Astrocyte (in vitro differentiated cells and primary cell): ENCODE results near the gene OCA2. TPM values are rescaled to one million over a fixed set of nuclear protein-coding genes. Genes with fewer than 3 reads are reported as not detected.

Experiments
- DNase-seq: peaks from one replicate; pipeline ENCODE4 v3.0.0-alpha.2; 2010; ENCODE audit warnings: low read depth
- FAIRE-seq: peaks from 2 replicates; lab custom pipeline; 2011; peaks lifted over from hg19 to GRCh38; lab: Jason Lieb, UNC
- H2AFZ ChIP-seq: 2 replicates; pipeline ENCODE4 v1.6.0; 2012; ENCODE audit warnings: low read depth, low read length, inconsistent platforms
- H3K27ac ChIP-seq: 2 replicates; pipeline ENCODE4 v1.5.1; 2011; ENCODE audit warnings: low read depth, low read length, inconsistent platforms
- H3K27me3 ChIP-seq: 2 replicates; pipeline ENCODE4 v1.6.0; 2011; ENCODE audit warnings: low read length, inconsistent platforms; ENCODE audit not compliant: insufficient read depth
- H3K36me3 ChIP-seq: 2 replicates; pipeline ENCODE4 v1.5.1; 2011; ENCODE audit warnings: low read length, inconsistent platforms; ENCODE audit not compliant: insufficient read depth
- H3K4me1 ChIP-seq: 2 replicates; pipeline ENCODE4 v1.5.1; 2011; ENCODE audit warnings: low read length, inconsistent platforms; ENCODE audit not compliant: insufficient read depth
- H3K4me2 ChIP-seq: 2 replicates; pipeline ENCODE4 v1.6.0; 2012; ENCODE audit warnings: low read length, inconsistent platforms
- H3K4me3 ChIP-seq: 2 replicates; pipeline ENCODE4 v1.5.1; 2011; ENCODE audit warnings: low read depth, mild to moderate bottlenecking, low read length, inconsistent platforms; ENCODE audit not compliant: insufficient read depth
- H3K79me2 ChIP-seq: 2 replicates; pipeline ENCODE4 v1.6.0; 2012; ENCODE audit warnings: mild to moderate bottlenecking, low read length, inconsistent platforms; ENCODE audit not compliant: insufficient read depth
- H3K9ac ChIP-seq: 2 replicates; pipeline ENCODE4 v1.6.0; 2012; ENCODE audit warnings: mild to moderate bottlenecking, low read length, inconsistent platforms
- H3K9me3 ChIP-seq: 2 replicates; pipeline ENCODE4 v1.5.1; 2012; ENCODE audit warnings: low read depth, mild to moderate bottlenecking, low read length, inconsistent platforms; ENCODE audit not compliant: insufficient read depth
- H4K20me1 ChIP-seq: 2 replicates; pipeline ENCODE4 v1.6.0; 2012; ENCODE audit warnings: low read length, inconsistent platforms; ENCODE audit not compliant: insufficient read depth
- H3K27ac Mint-ChIP-seq: one replicate; pipeline ENCODE4 v1.8.0; 2021; ENCODE audit warnings: mild to moderate bottlenecking, mixed read lengths; ENCODE audit not compliant: unreplicated experiment
- H3K27me3 Mint-ChIP-seq: one replicate; pipeline ENCODE4 v1.8.0; 2021; ENCODE audit warnings: low read depth, mixed read lengths; ENCODE audit not compliant: unreplicated experiment
- H3K36me3 Mint-ChIP-seq: one replicate; pipeline ENCODE4 v1.8.0; 2021; ENCODE audit warnings: low read depth, mixed read lengths; ENCODE audit not compliant: unreplicated experiment
- H3K4me1 Mint-ChIP-seq: one replicate; pipeline ENCODE4 v1.8.0; 2021; ENCODE audit warnings: low read depth, mixed read lengths; ENCODE audit not compliant: unreplicated experiment
- H3K4me3 Mint-ChIP-seq: one replicate; pipeline ENCODE4 v1.8.0; 2021; ENCODE audit warnings: mild to moderate bottlenecking, moderate library complexity, mixed read lengths; ENCODE audit not compliant: unreplicated experiment
- H3K9me3 Mint-ChIP-seq: one replicate; pipeline ENCODE4 v1.8.0; 2021; ENCODE audit warnings: mild to moderate bottlenecking, mixed read lengths; ENCODE audit not compliant: unreplicated experiment
- CTCF ChIP-seq: IDR thresholded peaks from 2 replicates; pipeline ENCODE4 v1.5.1; 2011; ENCODE audit warnings: low read depth, mild to moderate bottlenecking, inconsistent platforms, low read length, moderate library complexity; ENCODE audit not compliant: insufficient read depth
- EZH2 ChIP-seq: IDR thresholded peaks from 2 replicates; pipeline ENCODE4 v1.6.1; 2012; ENCODE audit warnings: mild to moderate bottlenecking, low read length, inconsistent platforms; ENCODE audit not compliant: insufficient read depth
- total RNA-seq: library from RNA; stranded (reverse); gene quantifications from 2 replicates; pipeline ENCODE4 v1.2.1, GENCODE V29; 2021

Gene OCA2
- total RNA-seq, 1 donor from 2014 or later = 2.9 TPM

DNA sequence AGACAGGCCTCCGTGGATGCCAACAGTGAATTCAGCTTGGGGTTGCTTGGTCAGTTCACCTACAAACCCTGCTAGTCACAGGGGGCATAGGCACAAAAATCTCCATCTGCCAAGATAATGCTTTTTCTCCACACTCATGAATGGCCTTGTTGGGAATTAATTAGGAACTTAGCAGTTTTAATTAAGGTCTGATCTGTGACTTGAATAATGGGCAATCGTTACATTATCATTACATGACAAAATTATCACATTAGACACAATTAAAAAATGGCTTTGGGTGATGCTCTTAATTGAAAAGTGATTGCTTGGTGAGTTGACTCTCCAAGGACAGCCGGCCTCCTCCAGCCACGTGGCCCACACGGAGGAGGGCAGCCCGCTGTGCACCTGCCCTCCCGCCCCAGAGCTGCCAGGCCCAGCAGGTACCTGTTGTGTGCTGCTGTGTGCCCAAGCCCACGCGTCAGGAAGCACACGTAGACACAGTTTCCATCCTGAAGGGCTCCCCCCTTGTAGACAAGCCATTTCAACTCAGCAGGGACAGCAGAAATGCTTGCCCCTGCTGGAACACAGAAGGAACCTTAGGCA lies 274.2 kb downstream of the OCA2 start:
- Mint-ChIP-seq H3K4me3 (no peak overlapping the region), H3K4me1 (peaks cover 18% of the 10 kb centered on the region)

DNA sequence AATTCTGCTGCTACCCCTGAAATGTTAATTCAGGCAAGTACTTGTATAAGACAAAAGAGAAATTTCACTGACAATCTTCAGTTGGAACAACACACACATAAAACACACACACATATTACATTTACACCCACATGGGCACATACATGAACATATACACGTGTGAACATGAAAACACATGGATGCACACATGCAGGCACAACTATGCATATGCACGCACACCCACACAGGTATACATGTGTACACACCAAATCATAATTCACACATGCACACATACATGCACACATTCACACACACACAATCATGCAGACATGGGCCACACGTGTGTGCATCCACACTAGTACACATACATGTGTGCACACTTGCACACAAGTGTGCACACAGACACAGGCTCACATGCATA lies 277.8 kb downstream of the OCA2 start:
- H3K4me3 ChIP-seq = no peak overlapping the region
- no peaks in the 10 kb centered on the region for H3K79me2 ChIP-seq
- no peaks in the 10 kb centered on the region for H3K36me3 ChIP-seq
- H3K4me2 ChIP-seq = no peak overlapping the region
- peak overlapping the region; percentile 18 for H3K4me3 Mint-ChIP-seq
- H3K4me1 Mint-ChIP-seq = peaks cover 13% of the 10 kb centered on the region
- H3K27me3 Mint-ChIP-seq = no peaks in the 10 kb centered on the region
- no peaks in the 10 kb centered on the region for H4K20me1 ChIP-seq
- H3K9me3 ChIP-seq = no peaks in the 10 kb centered on the region
- H3K27ac Mint-ChIP-seq = no peak overlapping the region
- TF ChIP-seq EZH2 (no peak), CTCF (no peak)
- no peak for DNase-seq
- H3K27me3 ChIP-seq = no peaks in the 10 kb centered on the region
- no peak overlapping the region for H2AFZ ChIP-seq
- FAIRE-seq = no peak
- H3K36me3 Mint-ChIP-seq = peaks cover 2% of the 10 kb centered on the region
- peaks cover 2% of the 10 kb centered on the region for H3K9me3 Mint-ChIP-seq
- no peak overlapping the region for H3K9ac ChIP-seq
- peaks cover 11% of the 10 kb centered on the region for H3K4me1 ChIP-seq
- H3K27ac ChIP-seq = no peak overlapping the region

More for the DNA sequence above, 274.2 kb downstream of the OCA2 start:
- Histone ChIP-seq H3K4me1 (peaks cover 24% of the 10 kb centered on the region), H3K27me3 (no peaks in the 10 kb centered on the region), H4K20me1 (no peaks in the 10 kb centered on the region), H3K4me2 (no peak overlapping the region), H3K36me3 (no peaks in the 10 kb centered on the region), H3K79me2 (no peaks in the 10 kb centered on the region), H3K4me3 (no peak overlapping the region), H2AFZ (no peak overlapping the region), H3K9ac (no peak overlapping the region), H3K9me3 (no peaks in the 10 kb centered on the region), H3K27ac (no peak overlapping the region)
- Mint-ChIP-seq H3K27ac (no peak overlapping the region), H3K27me3 (no peaks in the 10 kb centered on the region), H3K36me3 (no peaks in the 10 kb centered on the region), H3K9me3 (no peaks in the 10 kb centered on the region)
- TF ChIP-seq EZH2 = no peak
- TF ChIP-seq CTCF = no peak
- DNase-seq (no peak), FAIRE-seq (no peak)

DNA sequence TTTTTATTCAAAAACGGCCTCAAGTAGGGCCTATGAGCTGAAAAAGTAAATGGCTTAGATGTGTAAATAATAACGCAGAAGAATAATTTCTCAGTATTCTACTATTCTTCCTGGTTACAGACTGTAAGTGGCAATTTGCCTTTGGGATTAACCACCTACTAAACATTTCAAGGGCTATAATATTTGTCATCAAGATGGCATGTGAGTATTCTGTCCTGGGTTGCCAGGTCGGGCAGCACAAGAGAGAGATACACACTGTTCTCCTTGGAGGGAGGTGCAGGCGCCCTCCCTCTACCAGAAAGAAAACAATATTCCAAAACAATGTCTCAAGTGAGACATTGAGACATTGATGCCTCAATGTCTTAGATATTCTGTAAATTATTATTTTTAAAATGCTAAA lies 278.4 kb downstream of the OCA2 start:
- FAIRE-seq (no peak), DNase-seq (no peak)
- Histone ChIP-seq H3K9ac (no peak overlapping the region), H3K4me1 (peaks cover 7% of the 10 kb centered on the region), H2AFZ (no peak overlapping the region), H3K27me3 (no peaks in the 10 kb centered on the region), H4K20me1 (no peaks in the 10 kb centered on the region), H3K27ac (no peak overlapping the region), H3K4me2 (peak overlapping the region; percentile 36), H3K79me2 (no peaks in the 10 kb centered on the region), H3K36me3 (no peaks in the 10 kb centered on the region), H3K9me3 (no peaks in the 10 kb centered on the region), H3K4me3 (no peak overlapping the region)
- peaks cover 11% of the 10 kb centered on the region for H3K4me1 Mint-ChIP-seq
- TF ChIP-seq CTCF (no peak), EZH2 (no peak)
- no peak overlapping the region for H3K27ac Mint-ChIP-seq
- H3K9me3 Mint-ChIP-seq = peaks cover 2% of the 10 kb centered on the region
- H3K36me3 Mint-ChIP-seq = peaks cover 2% of the 10 kb centered on the region
- no peaks in the 10 kb centered on the region for H3K27me3 Mint-ChIP-seq
- no peak overlapping the region for H3K4me3 Mint-ChIP-seq
